ENCODE results near the gene COX6B2. TPM values are rescaled to one million over a fixed set of nuclear protein-coding genes. Genes with fewer than 3 reads are reported as not detected.

Gene COX6B2
- total RNA-seq, 1 donor from 2014 or later = 0.87 TPM

GRCh38 chr19:55305491-55305890 lies 49.0 kb downstream of the COX6B2 start:
- no peak for DNase-seq (ENCODE audit: extremely low spot score, unreplicated experiment)
- Mint-ChIP-seq H3K36me3 (peaks cover 12% of the 10 kb centered on the region), H3K4me3 (no peak overlapping the region), H3K27me3 (no peaks in the 10 kb centered on the region), H3K9me3 (no peaks in the 10 kb centered on the region), H3K4me1 (ENCODE audit: unreplicated experiment) (peaks cover 5% of the 10 kb centered on the region), H3K27ac (no peak overlapping the region)
- TF ChIP-seq CTCF (conservative IDR thresholded peaks at IDR 0.05) = no peak

- Mint-ChIP-seq H3K27ac (no peak overlapping the region), H3K27me3 (no peaks in the 10 kb centered on the region), H3K4me1 (ENCODE audit: unreplicated experiment) (peaks cover 5% of the 10 kb centered on the region), H3K4me3 (no peak overlapping the region), H3K9me3 (no peaks in the 10 kb centered on the region), H3K36me3 (peaks cover 8% of the 10 kb centered on the region)
- TF ChIP-seq CTCF (conservative IDR thresholded peaks at IDR 0.05) = no peak
- no peak for DNase-seq (ENCODE audit: extremely low spot score, unreplicated experiment)
Observed at GRCh38 chr19:55304980-55305379, 49.5 kb downstream of the COX6B2 start.

- H3K9me3 Mint-ChIP-seq = no peaks in the 10 kb centered on the region
- H3K27me3 Mint-ChIP-seq = no peaks in the 10 kb centered on the region
- no peak overlapping the region for H3K4me3 Mint-ChIP-seq
- H3K27ac Mint-ChIP-seq = no peak overlapping the region
- DNase-seq (ENCODE audit: extremely low spot score, unreplicated experiment) = no peak
- H3K36me3 Mint-ChIP-seq = peaks cover 8% of the 10 kb centered on the region
- H3K4me1 Mint-ChIP-seq (ENCODE audit: unreplicated experiment) = peaks cover 5% of the 10 kb centered on the region
- no peak for TF ChIP-seq CTCF (conservative IDR thresholded peaks at IDR 0.05)
Observed at GRCh38 chr19:55304279-55304978, 50.1 kb downstream of the COX6B2 start.

GRCh38 chr19:55303477-55303876 lies 51.0 kb downstream of the COX6B2 start:
- Mint-ChIP-seq H3K4me1 (ENCODE audit: unreplicated experiment) (peaks cover 8% of the 10 kb centered on the region), H3K27ac (no peak overlapping the region), H3K9me3 (no peaks in the 10 kb centered on the region), H3K36me3 (peaks cover 8% of the 10 kb centered on the region), H3K4me3 (no peak overlapping the region), H3K27me3 (no peaks in the 10 kb centered on the region)
- DNase-seq (ENCODE audit: extremely low spot score, unreplicated experiment) = no peak
- TF ChIP-seq CTCF (conservative IDR thresholded peaks at IDR 0.05) = no peak

DNA sequence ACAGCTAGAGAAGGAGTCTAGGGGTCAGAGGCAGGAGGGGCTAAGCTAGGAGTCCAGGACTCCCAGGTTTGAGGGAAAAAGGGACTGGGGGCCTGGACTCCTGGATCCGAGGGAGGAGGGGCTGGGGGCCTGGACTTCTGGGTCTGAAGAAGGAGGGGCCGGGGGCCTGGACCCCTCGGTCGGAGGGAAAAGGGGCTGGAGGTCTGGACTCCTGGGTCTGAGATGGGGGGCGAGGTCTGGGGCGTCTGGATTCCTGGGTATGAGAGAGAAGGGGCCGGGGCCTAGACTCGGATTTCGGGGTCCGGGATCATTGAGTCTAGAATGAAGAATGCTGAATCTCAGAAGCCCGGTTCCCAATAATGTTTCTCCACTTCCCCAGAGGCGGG lies 52.2 kb downstream of the COX6B2 start:
- Mint-ChIP-seq H3K27me3 (no peaks in the 10 kb centered on the region), H3K9me3 (no peaks in the 10 kb centered on the region), H3K36me3 (peaks cover 8% of the 10 kb centered on the region), H3K4me1 (ENCODE audit: unreplicated experiment) (peaks cover 12% of the 10 kb centered on the region), H3K4me3 (no peak overlapping the region), H3K27ac (no peak overlapping the region)
- DNase-seq (ENCODE audit: extremely low spot score, unreplicated experiment) = no peak
- no peak for TF ChIP-seq CTCF (conservative IDR thresholded peaks at IDR 0.05)

Measured in type B pancreatic cell (in vitro differentiated cells).